ENCODE results near the gene UBE2G1. TPM values are rescaled to one million over a fixed set of nuclear protein-coding genes. Genes with fewer than 3 reads are reported as not detected.

UBE2G1 gene
- total and polyA plus RNA-seq, 2 of the 8 experiments (the other 6 are each of a cell fraction or from before 2014, with no cell fraction given): 73.9 to 170 TPM

DNA sequence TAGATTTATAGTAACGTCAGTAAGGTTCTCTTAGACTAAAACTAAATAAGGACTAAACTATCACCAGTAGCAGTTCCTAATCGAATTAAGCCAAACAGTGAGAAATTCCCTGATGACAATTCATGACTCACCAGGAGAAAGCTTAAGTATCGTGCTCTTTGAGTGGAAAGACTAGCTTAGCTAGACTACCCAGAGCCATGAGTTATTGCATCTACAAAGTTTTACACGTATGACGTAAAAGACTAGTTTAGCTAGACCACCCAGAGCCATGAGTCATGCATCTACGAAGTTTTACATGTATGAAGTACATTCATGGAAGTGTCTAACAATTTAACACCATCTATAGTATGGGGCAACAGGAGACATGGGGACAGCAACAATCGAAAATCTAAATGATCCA lies 36.6 kb downstream of the UBE2G1 start:
- Histone ChIP-seq H3K14ac (ENCODE audit: insufficient read length) (no peak overlapping the region), H2BK120ac (replicated peaks; ENCODE audit: low read depth, low read length) (no peak overlapping the region), H3K18ac (ENCODE audit: extremely low read depth, low read length) (no peak overlapping the region), H3K4me1 (replicated peaks in 1 of 4; ENCODE audit: control insufficient read depth in 3 of 4, insufficient read depth in 4 of 4, low read length in 3 of 4) (peaks cover 0 to 8% (median 3%) of the 10 kb centered on the region in 4 experiments; a peak in 5 of 7 replicates), H2AFZ (ENCODE audit: low read length) (no peak overlapping the region), H3K23ac (ENCODE audit: insufficient read length) (no peak overlapping the region), H3K27me3 (replicated peaks in 1 of 4; ENCODE audit: control insufficient read depth in 3 of 4, extremely low read depth in 1 of 4, insufficient read depth in 3 of 4, low read length in 3 of 4) (no peaks in the 10 kb centered on the region; a peak in 1 of 7 replicates), H3K56ac (replicated peaks; ENCODE audit: insufficient read length, low read depth, low read length) (no peak overlapping the region), H3K23me2 (ENCODE audit: low read depth, low read length) (no peaks in the 10 kb centered on the region), H3K4ac (replicated peaks; ENCODE audit: insufficient read length, low read depth, low read length) (no peak overlapping the region), H2AK5ac (ENCODE audit: low read depth, low read length) (no peak overlapping the region), H4K5ac (ENCODE audit: insufficient read length, low read depth, low read length) (no peak overlapping the region), H3K27ac (ENCODE audit: low read depth, low read length) (no peak overlapping the region), H3K9me3 (ENCODE audit: insufficient read depth in 2 of 2, low read depth in 1 of 2, low read length in 1 of 2) (no peaks in the 10 kb centered on the region), H3K9ac (replicated peaks in 1 of 4; ENCODE audit: extremely low read depth in 1 of 4, low read depth in 3 of 4, low read length in 3 of 4) (no peak overlapping the region), H3K4me2 (ENCODE audit: insufficient read depth in 1 of 2, low read depth in 2 of 2, low read length in 2 of 2) (no peak overlapping the region), H3K79me1 (ENCODE audit: low read depth, low read length) (peaks cover 3% of the 10 kb centered on the region; the same call in 1 of the 2 replicates), H4K91ac (replicated peaks; ENCODE audit: insufficient read length, low read length) (no peak overlapping the region), H3K36me3 (ENCODE audit: control insufficient read depth in 2 of 4, insufficient read depth in 4 of 4, low read length in 3 of 4) (peaks cover 0 to 12% (median 2%) of the 10 kb centered on the region in 4 experiments; a peak in 4 of 8 replicates), H4K20me1 (replicated peaks in 1 of 2; ENCODE audit: control insufficient read depth in 1 of 2, insufficient read depth in 2 of 2, low read length in 2 of 2) (peaks cover 25 to 27% of the 10 kb centered on the region in 2 experiments), H2BK15ac (ENCODE audit: low read length) (no peak overlapping the region), H3K79me2 (ENCODE audit: control insufficient read depth in 1 of 2, insufficient read depth in 2 of 2, low read length in 2 of 2) (peaks cover 27 to 100% of the 10 kb centered on the region in 2 experiments), H2BK20ac (ENCODE audit: low read length) (no peak overlapping the region), H2BK5ac (ENCODE audit: low read depth, low read length) (no peak overlapping the region), H2BK12ac (ENCODE audit: low read depth, low read length) (no peak overlapping the region), H3K4me3 (ENCODE audit: extremely low read depth in 1 of 4, insufficient read depth in 2 of 4, low read depth in 3 of 4, low read length in 4 of 4) (no peak overlapping the region), H4K8ac (ENCODE audit: extremely low read depth, insufficient read depth, low read length) (no peak overlapping the region)
- FAIRE-seq: no peak
- POLR2A ChIA-PET (ENCODE audit: partially characterized antibody): interaction anchor here (0.7 kb wide), 1 partner anchor 17 kb away, joined by 4 read pairs; no protein-coding TSS in a partner anchor
- CTCF ChIA-PET (ENCODE audit: partially characterized antibody): interaction anchor here (0.6 to 1.5 kb wide), 2 partner anchors 12 to 71 kb away, joined by 3 to 4 read pairs; no protein-coding TSS in a partner anchor
- DNase-seq (ENCODE audit: low read depth in 1 of 2, low spot score in 2 of 2): no peak
- TF ChIP-seq BACH1 (IDR thresholded peaks at IDR 0.05; ENCODE audit: low read length): no peak
- no peak for TF ChIP-seq POLR2AphosphoS5 (IDR thresholded peaks at IDR 0.05; ENCODE audit: low read depth, low read length)
- TF ChIP-seq CTBP2 (IDR thresholded peaks at IDR 0.05; ENCODE audit: borderline replicate concordance, insufficient read depth, insufficient read length, low read length): no peak
- TF ChIP-seq TAF7 (optimal IDR thresholded peaks at IDR 0.05; ENCODE audit: borderline replicate concordance, low read depth, low read length): no peak
- no peak for TF ChIP-seq CBX5 (IDR thresholded peaks at IDR 0.05; ENCODE audit: low read depth, low read length)
- TF ChIP-seq BCL11A (IDR thresholded peaks at IDR 0.05; ENCODE audit: low read depth in 2 of 2, low read length in 2 of 2): no peak
- no peak for TF ChIP-seq GABPA (IDR thresholded peaks at IDR 0.05; ENCODE audit: borderline replicate concordance, insufficient read depth, low read length)
- TF ChIP-seq, protein P1, sequence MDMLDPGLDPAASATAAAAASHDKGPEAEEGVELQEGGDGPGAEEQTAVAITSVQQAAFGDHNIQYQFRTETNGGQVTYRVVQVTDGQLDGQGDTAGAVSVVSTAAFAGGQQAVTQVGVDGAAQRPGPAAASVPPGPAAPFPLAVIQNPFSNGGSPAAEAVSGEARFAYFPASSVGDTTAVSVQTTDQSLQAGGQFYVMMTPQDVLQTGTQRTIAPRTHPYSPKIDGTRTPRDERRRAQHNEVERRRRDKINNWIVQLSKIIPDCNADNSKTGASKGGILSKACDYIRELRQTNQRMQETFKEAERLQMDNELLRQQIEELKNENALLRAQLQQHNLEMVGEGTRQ (IDR thresholded peaks at IDR 0.05; ENCODE audit: low read length): no peak
- no peak for TF ChIP-seq SIX5 (IDR thresholded peaks at IDR 0.05; ENCODE audit: low read depth, low read length)
- 83% methylated on average over 7 of the region's 7 CpGs; no CpG with 5 or more reads in 1 of the 2 experiments for WGBS, 2 experiments (ENCODE audit: extremely low coverage in 1 of 2, insufficient coverage in 1 of 2, insufficient read length in 1 of 2, insufficient replicate concordance in 2 of 2, low coverage in 1 of 2, low lambda C conversion rate in 2 of 2, missing lambda C conversion rate in 1 of 2)

All from H1 (cell line).